Glutamatergic neuron (in vitro differentiated cells): ENCODE data around the gene GATAD2A. TPM values are rescaled to one million over a fixed set of nuclear protein-coding genes. Genes with fewer than 3 reads are reported as not detected.

Source experiments
- DNase-seq: peaks from one replicate; pipeline ENCODE4 v3.0.0; 2022
- H3K27ac Mint-ChIP-seq: one replicate; pipeline ENCODE4 v1.8.0; 2020; ENCODE audit warnings: mild to moderate bottlenecking, mixed read lengths, inconsistent platforms; ENCODE audit not compliant: unreplicated experiment
- H3K27me3 Mint-ChIP-seq: one replicate; pipeline ENCODE4 v1.8.0; 2020; ENCODE audit warnings: mild to moderate bottlenecking, moderate library complexity, mixed read lengths, inconsistent platforms; ENCODE audit not compliant: unreplicated experiment
- H3K36me3 Mint-ChIP-seq: one replicate; pipeline ENCODE4 v1.8.0; 2020; ENCODE audit warnings: mild to moderate bottlenecking, mixed read lengths, inconsistent platforms; ENCODE audit not compliant: unreplicated experiment
- H3K4me1 Mint-ChIP-seq: one replicate; pipeline ENCODE4 v1.8.0; 2020; ENCODE audit warnings: mild to moderate bottlenecking, low read depth, mixed read lengths, inconsistent platforms; ENCODE audit not compliant: unreplicated experiment
- H3K4me3 Mint-ChIP-seq: one replicate; pipeline ENCODE4 v1.8.0; 2020; ENCODE audit warnings: mild to moderate bottlenecking, mixed read lengths, inconsistent platforms; ENCODE audit not compliant: unreplicated experiment
- H3K9me3 Mint-ChIP-seq: one replicate; pipeline ENCODE4 v1.8.0; 2020; ENCODE audit warnings: mild to moderate bottlenecking, moderate library complexity, mixed read lengths, inconsistent platforms; ENCODE audit not compliant: unreplicated experiment
- microRNA-seq: library from miRNA; unstranded; fragments of <30 nt; microRNA quantifications from one replicate; pipeline ENCODE4, GENCODE V29; 2020; ENCODE audit not compliant: unreplicated experiment
- total RNA-seq: library from RNA; stranded (reverse); fragmentation: NEBNext Ultra II Directional; extraction: Animal tissue kit (Norgen Biotek cat#: 25700); gene quantifications from one replicate; pipeline ENCODE4 v1.2.1, GENCODE V29; 2021; ENCODE audit not compliant: unreplicated experiment
- TF ChIP-seq, protein P1 (sequence below): fragments of 200-600 bp; sonication (generic); IDR thresholded peaks from one replicate; pipeline ENCODE4 v1.5.0; 2021; ENCODE audit not compliant: partially characterized antibody, unreplicated experiment

GATAD2A gene
- total RNA-seq, 1 donor from 2014 or later = 203 TPM

GRCh38 chr19:19554074-19555023, 148.9 kb downstream of the GATAD2A start:
- no peaks in the 10 kb centered on the region for H3K36me3 Mint-ChIP-seq
- H3K27ac Mint-ChIP-seq = no peak overlapping the region
- H3K27me3 Mint-ChIP-seq = peaks cover 12% of the 10 kb centered on the region
- no peak overlapping the region for H3K4me3 Mint-ChIP-seq
- TF ChIP-seq, protein P1, sequence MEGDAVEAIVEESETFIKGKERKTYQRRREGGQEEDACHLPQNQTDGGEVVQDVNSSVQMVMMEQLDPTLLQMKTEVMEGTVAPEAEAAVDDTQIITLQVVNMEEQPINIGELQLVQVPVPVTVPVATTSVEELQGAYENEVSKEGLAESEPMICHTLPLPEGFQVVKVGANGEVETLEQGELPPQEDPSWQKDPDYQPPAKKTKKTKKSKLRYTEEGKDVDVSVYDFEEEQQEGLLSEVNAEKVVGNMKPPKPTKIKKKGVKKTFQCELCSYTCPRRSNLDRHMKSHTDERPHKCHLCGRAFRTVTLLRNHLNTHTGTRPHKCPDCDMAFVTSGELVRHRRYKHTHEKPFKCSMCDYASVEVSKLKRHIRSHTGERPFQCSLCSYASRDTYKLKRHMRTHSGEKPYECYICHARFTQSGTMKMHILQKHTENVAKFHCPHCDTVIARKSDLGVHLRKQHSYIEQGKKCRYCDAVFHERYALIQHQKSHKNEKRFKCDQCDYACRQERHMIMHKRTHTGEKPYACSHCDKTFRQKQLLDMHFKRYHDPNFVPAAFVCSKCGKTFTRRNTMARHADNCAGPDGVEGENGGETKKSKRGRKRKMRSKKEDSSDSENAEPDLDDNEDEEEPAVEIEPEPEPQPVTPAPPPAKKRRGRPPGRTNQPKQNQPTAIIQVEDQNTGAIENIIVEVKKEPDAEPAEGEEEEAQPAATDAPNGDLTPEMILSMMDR = peak; percentile 84
- peak; percentile 80 for DNase-seq
- H3K4me1 Mint-ChIP-seq = peaks cover 11% of the 10 kb centered on the region
- H3K9me3 Mint-ChIP-seq = peaks cover 3% of the 10 kb centered on the region

DNA sequence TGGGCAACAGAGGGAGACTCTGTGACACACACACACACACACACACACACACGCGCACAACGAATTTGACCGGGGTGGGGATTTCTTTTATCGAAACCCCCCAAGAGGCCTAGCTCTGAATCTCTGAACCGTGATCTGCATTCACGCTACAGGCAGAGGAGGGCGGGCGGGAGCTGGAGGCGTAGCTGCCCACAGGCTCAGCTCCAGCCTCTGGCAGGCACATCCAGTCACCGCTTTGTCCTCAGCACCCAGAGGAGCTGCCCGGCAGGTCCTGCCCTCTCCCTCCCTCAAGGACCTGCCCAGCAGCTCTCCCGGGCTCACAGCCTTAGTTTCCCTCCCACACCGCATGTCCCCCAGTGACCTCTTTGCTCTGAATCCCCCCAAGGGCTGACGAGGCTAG, 152.6 kb downstream of the GATAD2A start:
- Mint-ChIP-seq H3K9me3 (peaks cover 3% of the 10 kb centered on the region), H3K27me3 (peaks cover 9% of the 10 kb centered on the region), H3K4me1 (peaks cover 5% of the 10 kb centered on the region)

More for the DNA sequence above, 152.6 kb downstream of the GATAD2A start:
- Mint-ChIP-seq H3K4me3 (peak overlapping the region; percentile 51), H3K27ac (no peak overlapping the region), H3K36me3 (no peaks in the 10 kb centered on the region)
- DNase-seq = no peak
- TF ChIP-seq, protein P1 = no peak

Small RNA genes lying within 50 kb of the gene (microRNA-seq; reads per million reads assigned to microRNA genes)
- gene MIR640 = not detected

Other genes with a start within 250 kb of the GATAD2A start
- 1.7 TPM for gene MEF2B, start 235.4 kb upstream of the GATAD2A start, total RNA-seq
- 20.5 TPM for gene BORCS8, start 213.5 kb upstream of the GATAD2A start, total RNA-seq
- 73.5 TPM for gene RFXANK, start 213.4 kb upstream of the GATAD2A start, total RNA-seq
- 5.5 TPM for gene NR2C2AP, start 202.3 kb upstream of the GATAD2A start, total RNA-seq
- gene NCAN, start 193.7 kb upstream of the GATAD2A start, total RNA-seq = 186 TPM
- 7.2 TPM for gene TM6SF2, start 132.4 kb upstream of the GATAD2A start, total RNA-seq
- 134 TPM for gene SUGP1, start 85.2 kb upstream of the GATAD2A start, total RNA-seq
- 107 TPM for gene MAU2, start 84.8 kb upstream of the GATAD2A start, total RNA-seq
- 1.7 TPM for gene TSSK6, start 109.9 kb downstream of the GATAD2A start, total RNA-seq
- gene NDUFA13, start 110.5 kb downstream of the GATAD2A start, total RNA-seq = 394 TPM
- gene YJEFN3, start 123.2 kb downstream of the GATAD2A start, total RNA-seq = 21.6 TPM
- 40.9 TPM for gene CILP2, start 132.6 kb downstream of the GATAD2A start, total RNA-seq
- 56.1 TPM for gene PBX4, start 213.0 kb downstream of the GATAD2A start, total RNA-seq
- gene LPAR2, start 222.5 kb downstream of the GATAD2A start, total RNA-seq = 364 TPM
- gene GMIP, start 238.0 kb downstream of the GATAD2A start, total RNA-seq = 204 TPM